ENCODE data around the gene TEPSIN.

The TEPSIN gene

DNA sequence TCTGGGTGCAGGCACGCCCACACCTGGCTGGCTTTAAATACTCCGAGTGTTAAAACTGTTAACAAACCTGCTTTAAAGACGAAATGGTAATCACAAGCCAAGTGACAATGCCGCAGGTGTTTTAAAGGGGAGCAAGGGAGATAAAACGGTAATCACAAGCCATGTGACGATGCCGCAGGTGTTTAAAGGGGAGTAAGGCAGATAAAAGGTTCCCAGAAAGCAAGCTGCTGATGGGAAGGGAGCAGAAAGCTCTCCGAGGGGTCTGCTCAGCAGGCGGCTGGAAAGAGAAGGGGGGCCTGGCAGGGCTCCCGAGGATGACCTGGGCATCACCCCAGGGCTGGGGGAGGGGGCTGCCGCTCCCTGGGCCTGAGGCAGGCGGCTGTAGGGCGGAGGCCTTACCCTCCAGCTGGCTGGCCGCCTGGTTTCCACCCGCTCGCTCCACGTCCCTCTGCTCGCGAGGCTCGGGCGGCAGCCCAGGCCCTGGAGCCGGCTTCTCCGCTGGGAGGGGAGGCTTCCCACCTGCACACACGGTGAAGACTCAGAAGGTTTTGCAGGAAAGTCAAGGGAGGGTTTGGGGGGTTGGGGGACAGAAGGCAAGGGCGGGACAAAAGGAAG lies 12.3 kb upstream of the TEPSIN start:
- no peak for DNase-seq (ENCODE audit: low read depth in 1 of 2, low spot score in 1 of 2)
- no peak for TF ChIP-seq POLR2AphosphoS5 (IDR thresholded peaks at IDR 0.05; ENCODE audit: low read depth)
- TF ChIP-seq GABPA (IDR thresholded peaks at IDR 0.05; ENCODE audit: low read depth): no peak
- no peak for TF ChIP-seq SPI1 (IDR thresholded peaks at IDR 0.05; ENCODE audit: borderline replicate concordance, low read depth)
- TF ChIP-seq CTCF (IDR thresholded peaks at IDR 0.05; ENCODE audit: insufficient read depth, low read length): no peak
- TF ChIP-seq, protein P1, sequence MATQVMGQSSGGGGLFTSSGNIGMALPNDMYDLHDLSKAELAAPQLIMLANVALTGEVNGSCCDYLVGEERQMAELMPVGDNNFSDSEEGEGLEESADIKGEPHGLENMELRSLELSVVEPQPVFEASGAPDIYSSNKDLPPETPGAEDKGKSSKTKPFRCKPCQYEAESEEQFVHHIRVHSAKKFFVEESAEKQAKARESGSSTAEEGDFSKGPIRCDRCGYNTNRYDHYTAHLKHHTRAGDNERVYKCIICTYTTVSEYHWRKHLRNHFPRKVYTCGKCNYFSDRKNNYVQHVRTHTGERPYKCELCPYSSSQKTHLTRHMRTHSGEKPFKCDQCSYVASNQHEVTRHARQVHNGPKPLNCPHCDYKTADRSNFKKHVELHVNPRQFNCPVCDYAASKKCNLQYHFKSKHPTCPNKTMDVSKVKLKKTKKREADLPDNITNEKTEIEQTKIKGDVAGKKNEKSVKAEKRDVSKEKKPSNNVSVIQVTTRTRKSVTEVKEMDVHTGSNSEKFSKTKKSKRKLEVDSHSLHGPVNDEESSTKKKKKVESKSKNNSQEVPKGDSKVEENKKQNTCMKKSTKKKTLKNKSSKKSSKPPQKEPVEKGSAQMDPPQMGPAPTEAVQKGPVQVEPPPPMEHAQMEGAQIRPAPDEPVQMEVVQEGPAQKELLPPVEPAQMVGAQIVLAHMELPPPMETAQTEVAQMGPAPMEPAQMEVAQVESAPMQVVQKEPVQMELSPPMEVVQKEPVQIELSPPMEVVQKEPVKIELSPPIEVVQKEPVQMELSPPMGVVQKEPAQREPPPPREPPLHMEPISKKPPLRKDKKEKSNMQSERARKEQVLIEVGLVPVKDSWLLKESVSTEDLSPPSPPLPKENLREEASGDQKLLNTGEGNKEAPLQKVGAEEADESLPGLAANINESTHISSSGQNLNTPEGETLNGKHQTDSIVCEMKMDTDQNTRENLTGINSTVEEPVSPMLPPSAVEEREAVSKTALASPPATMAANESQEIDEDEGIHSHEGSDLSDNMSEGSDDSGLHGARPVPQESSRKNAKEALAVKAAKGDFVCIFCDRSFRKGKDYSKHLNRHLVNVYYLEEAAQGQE (IDR thresholded peaks at IDR 0.05; ENCODE audit: insufficient replicate concordance, low read depth): no peak
- H3K27ac ChIP-seq (replicated peaks): no peak overlapping the region
- H3K4me3 ChIP-seq (replicated peaks; ENCODE audit: insufficient read depth, low read length): no peak overlapping the region
- H3K27me3 ChIP-seq (ENCODE audit: insufficient read depth, poor library complexity, severe bottlenecking): no peaks in the 10 kb centered on the region

DNA sequence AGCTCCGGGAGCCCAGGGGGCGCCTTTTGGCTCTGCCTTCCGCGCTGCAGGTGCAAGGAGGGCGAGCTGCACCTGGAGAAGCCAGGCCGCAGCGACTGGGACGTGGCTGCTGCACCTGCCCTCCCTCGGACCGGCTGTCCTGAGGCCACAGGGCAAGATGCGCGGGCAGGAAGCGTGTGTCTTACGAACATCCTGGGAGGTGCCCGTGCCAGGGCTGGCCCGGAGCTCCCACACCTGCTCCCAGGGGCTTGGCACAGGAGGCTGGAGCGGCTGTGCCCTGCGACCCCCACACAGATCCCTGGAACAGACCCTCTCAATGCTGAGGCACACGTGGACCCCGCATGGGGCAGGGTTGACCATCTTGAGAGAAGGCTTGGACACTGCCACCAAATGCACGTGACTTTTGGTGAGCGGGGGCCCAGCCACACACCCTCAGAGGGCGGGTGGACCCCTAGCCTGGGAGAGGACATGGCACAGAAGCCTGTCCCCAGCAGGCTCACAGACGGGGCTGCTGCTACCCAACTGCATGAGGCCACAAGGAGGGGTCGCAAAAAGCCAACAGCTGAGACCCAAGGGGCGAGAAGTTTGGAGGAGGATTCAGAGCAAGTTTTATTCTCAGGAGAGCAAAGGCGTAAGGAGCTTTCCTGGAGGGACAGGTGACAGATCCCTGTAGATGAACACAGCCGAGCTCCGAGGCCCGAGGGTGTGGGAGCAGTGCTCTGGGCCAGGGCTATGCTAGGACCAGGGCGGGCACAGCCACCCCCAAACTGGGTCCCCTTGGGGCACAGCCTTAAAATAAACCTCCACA lies 11.6 kb upstream of the TEPSIN start:
- H3K27ac ChIP-seq (replicated peaks): no peak overlapping the region
- H3K27me3 ChIP-seq (ENCODE audit: insufficient read depth, poor library complexity, severe bottlenecking): no peaks in the 10 kb centered on the region
- TF ChIP-seq, protein P1 (IDR thresholded peaks at IDR 0.05; ENCODE audit: insufficient replicate concordance, low read depth): no peak
- TF ChIP-seq SPI1 (IDR thresholded peaks at IDR 0.05; ENCODE audit: borderline replicate concordance, low read depth) (no peak), CTCF (IDR thresholded peaks at IDR 0.05; ENCODE audit: insufficient read depth, low read length) (no peak), POLR2AphosphoS5 (IDR thresholded peaks at IDR 0.05; ENCODE audit: low read depth) (no peak), GABPA (IDR thresholded peaks at IDR 0.05; ENCODE audit: low read depth) (no peak)
- no peak for DNase-seq (ENCODE audit: low read depth in 1 of 2, low spot score in 1 of 2)
- no peak overlapping the region for H3K4me3 ChIP-seq (replicated peaks; ENCODE audit: insufficient read depth, low read length)

- DNase-seq (ENCODE audit: low read depth in 1 of 2, low spot score in 1 of 2): no peak
- Histone ChIP-seq H3K27ac (replicated peaks) (no peak overlapping the region), H3K4me3 (replicated peaks; ENCODE audit: insufficient read depth, low read length) (no peak overlapping the region), H3K27me3 (ENCODE audit: insufficient read depth, poor library complexity, severe bottlenecking) (no peaks in the 10 kb centered on the region)
- TF ChIP-seq POLR2AphosphoS5 (IDR thresholded peaks at IDR 0.05; ENCODE audit: low read depth) (no peak), GABPA (IDR thresholded peaks at IDR 0.05; ENCODE audit: low read depth) (no peak), CTCF (IDR thresholded peaks at IDR 0.05; ENCODE audit: insufficient read depth, low read length) (no peak), SPI1 (IDR thresholded peaks at IDR 0.05; ENCODE audit: borderline replicate concordance, low read depth) (no peak)
- TF ChIP-seq, protein P1 (IDR thresholded peaks at IDR 0.05; ENCODE audit: insufficient replicate concordance, low read depth): no peak
These were observed 10.6 kb upstream of the TEPSIN start for GRCh38 chr17:81249223-81250040.
